Stimulated activated CD8-positive, alpha-beta memory T cell treated with anti-CD3 and anti-CD28 coated beads, Interleukin-4, amount 100 ng/mL, for 48 hours (primary cell): ENCODE results near the gene MESP1.

Experiments
- DNase-seq: peaks from one replicate; pipeline ENCODE4 v3.0.0-alpha.2; 2020

MESP1 gene

DNA sequence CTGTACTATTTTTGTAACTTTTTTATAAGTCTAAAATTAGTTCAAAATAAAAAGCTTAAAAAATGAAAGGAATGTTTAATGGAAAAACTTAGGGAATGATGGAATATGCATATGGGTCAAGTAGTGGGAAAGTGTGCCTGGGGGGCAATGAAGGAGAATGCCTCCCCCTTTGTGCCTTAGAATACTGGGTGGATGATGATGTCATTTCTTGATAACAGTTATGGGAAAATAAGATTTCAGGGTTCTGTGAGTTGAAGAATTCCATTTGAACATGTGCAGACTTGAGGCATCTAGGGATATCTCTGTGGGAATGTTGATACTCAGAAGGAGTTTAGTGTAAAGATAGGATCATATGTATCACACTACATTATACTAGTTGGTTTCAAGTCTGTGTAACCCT is 46.6 kb downstream of the MESP1 start:
- no peak for DNase-seq
